Sigmoid colon (tissue), 7 donors: ENCODE results near the gene PYGB. TPM values are rescaled to one million over a fixed set of nuclear protein-coding genes. Genes with fewer than 3 reads are reported as not detected.
A peak's percentile ranks its signal among the peaks of the same experiment; 100 is the strongest.

Source experiments
- DNase-seq: peaks from one replicate; pipeline ENCODE4 v3.0.0-alpha.2; 2019
- H3K27ac ChIP-seq, 4 donors: fragments of 200-600 bp; sonication (generic); one replicate each; pipeline ENCODE4 v1.5.1; 2016 to 2019; ENCODE audit warnings: mild to moderate bottlenecking in 1 of 4
- H3K27me3 ChIP-seq, 3 donors: fragments of 200-600 bp; sonication (generic); one replicate each; pipeline ENCODE4 v1.5.1; 2019; ENCODE audit warnings: mild to moderate bottlenecking in 1 of 3
- H3K36me3 ChIP-seq, 4 donors: fragments of 200-600 bp; sonication (generic); one replicate each; pipeline ENCODE4 v1.5.1; 2016 to 2019
- H3K4me1 ChIP-seq, 4 donors: fragments of 200-600 bp; sonication (generic); one replicate each; pipeline ENCODE4 v1.5.1; 2017 to 2019
- H3K4me3 ChIP-seq, 4 donors: fragments of 200-600 bp; sonication (generic); one replicate each; pipeline ENCODE4 v1.5.1; 2017 to 2019; ENCODE audit warnings: mild to moderate bottlenecking in 2 of 4, moderate library complexity in 1 of 4
- H3K9me3 ChIP-seq, 4 donors: fragments of 200-600 bp in 3 of 4; sonication (generic) in 3 of 4; one replicate each; pipeline versions ENCODE4 v1.5.1 to v1.6.1; 2013 to 2019
- CTCF ChIP-seq, 4 experiments: fragments of 450-650 bp in 3 of 4; fragments of 200-600 bp in 1 of 4; IDR thresholded peaks; one replicate each; pipeline ENCODE4 v1.5.1; 2016 to 2019; ENCODE audit warnings: antibody characterized with exemption in 4 of 4, mild to moderate bottlenecking in 3 of 4, moderate library complexity in 2 of 4
- EP300 ChIP-seq, 4 donors: sonication (generic); formaldehyde crosslinking; IDR thresholded peaks; one replicate each; pipeline ENCODE4 v1.6.1; 2017; ENCODE audit warnings: antibody characterized with exemption in 4 of 4
- POLR2A ChIP-seq, 2 donors: fragments of 450-650 bp; IDR thresholded peaks; one replicate each; pipeline ENCODE4 v1.6.1; 2016; ENCODE audit warnings: antibody characterized with exemption in 2 of 2, mild to moderate bottlenecking in 2 of 2, moderate library complexity in 2 of 2
- POLR2AphosphoS5 ChIP-seq, 4 donors: sonication (generic); formaldehyde crosslinking; IDR thresholded peaks; one replicate each; pipeline ENCODE4 v1.6.1; 2017; ENCODE audit warnings: antibody characterized with exemption in 4 of 4
- WGBS, 2 donors: extraction: QIAGEN DNeasy Blood & Tissue Kit; methylation state at CpG; one replicate each; pipeline ENCODE4 v1.1.7; 2013; 5-methylcytosine and 5-hydroxymethylcytosine counted together
- intact Hi-C: fragments of 100-400 bp; cut with DNase I; formaldehyde crosslinking; loops from one replicate; pipeline ENCODE4 v1.15.1; 2023
- polyA plus RNA-seq, 3 donors: library from polyadenylated mRNA; stranded (reverse); fragments of 200-250 nt; gene quantifications; one replicate each; pipeline ENCODE4 v1.2.3, GENCODE V29; 2013
- total RNA-seq, 4 donors: library from RNA; depleted of rRNA; stranded (reverse); fragments of >200 nt; gene quantifications; one replicate each; pipeline ENCODE4 v1.1.0, GENCODE V29; 2016
- donor health status: healthy with polysubstance abuse.
- donor health status: Bipolar disorder and iron deficiency.
- donor health status: healthy.

Gene PYGB
- total and polyA plus RNA-seq, 7 donors = 45.6 to 317 (median 198) TPM

GRCh38 chr20:25219365-25219764, 28.5 kb upstream of the PYGB start:
- no peak for DNase-seq
- intact Hi-C loops = no loop called here
- peaks cover 19 to 77% (median 28%) of the 10 kb centered on the region in 4 donors for H3K36me3 ChIP-seq
- 94 to 97% methylated on average over 7 of the region's 7 CpGs for WGBS, 2 donors
- H3K27ac ChIP-seq = no peak overlapping the region
- TF ChIP-seq EP300 (IDR thresholded peaks at IDR 0.05) (no peak), CTCF (IDR thresholded peaks at IDR 0.05) (no peak), POLR2AphosphoS5 (IDR thresholded peaks at IDR 0.05) (no peak), POLR2A (IDR thresholded peaks at IDR 0.05) (no peak)
- H3K4me3 ChIP-seq = no peak overlapping the region
- no peaks in the 10 kb centered on the region for H3K9me3 ChIP-seq
- H3K4me1 ChIP-seq = no peaks in the 10 kb centered on the region
- no peaks in the 10 kb centered on the region for H3K27me3 ChIP-seq

- intact Hi-C loops = loop anchor here (10.0 kb wide), 1 partner anchor 475 kb away; the partner anchor contains the start of gene ZNF337
- DNase-seq = no peak
- TF ChIP-seq EP300 (IDR thresholded peaks at IDR 0.05) = no peak
- peak in 1 of 4 experiments; percentile 26 for TF ChIP-seq CTCF (IDR thresholded peaks at IDR 0.05)
- no peak for TF ChIP-seq POLR2A (IDR thresholded peaks at IDR 0.05)
- TF ChIP-seq POLR2AphosphoS5 (IDR thresholded peaks at IDR 0.05) = no peak
- H3K4me1 ChIP-seq = no peaks in the 10 kb centered on the region
- H3K9me3 ChIP-seq = no peaks in the 10 kb centered on the region
- H3K27ac ChIP-seq = no peak overlapping the region
- WGBS, 2 donors = 80 to 85% methylated on average over 16 of the region's 16 CpGs
- no peak overlapping the region for H3K4me3 ChIP-seq
- H3K36me3 ChIP-seq = peaks cover 16 to 75% (median 21%) of the 10 kb centered on the region in 4 donors
- H3K27me3 ChIP-seq = no peaks in the 10 kb centered on the region
Observed at GRCh38 chr20:25220021-25220730, 27.7 kb upstream of the PYGB start.

GRCh38 chr20:25220810-25221591, 26.9 kb upstream of the PYGB start:
- Histone ChIP-seq H3K27ac (peak overlapping the region in 1 of 4 donors; percentile 3), H3K36me3 (peaks cover 8 to 67% (median 13%) of the 10 kb centered on the region in 4 donors)

More at GRCh38 chr20:25220810-25221591, 26.9 kb upstream of the PYGB start:
- Histone ChIP-seq H3K4me3 (no peak overlapping the region), H3K27me3 (no peaks in the 10 kb centered on the region), H3K9me3 (no peaks in the 10 kb centered on the region), H3K4me1 (peaks cover 0 to 7% (median 2%) of the 10 kb centered on the region in 4 donors)
- WGBS, 2 donors = 49 to 77% methylated on average over 15 of the region's 15 CpGs
- no peak for DNase-seq
- no peak for TF ChIP-seq EP300 (IDR thresholded peaks at IDR 0.05)
- TF ChIP-seq POLR2A (IDR thresholded peaks at IDR 0.05) = no peak
- TF ChIP-seq POLR2AphosphoS5 (IDR thresholded peaks at IDR 0.05) = no peak
- TF ChIP-seq CTCF (IDR thresholded peaks at IDR 0.05) = no peak
- intact Hi-C loops = loop anchor here (10.0 kb wide), 1 partner anchor 474 kb away; the partner anchor contains the start of gene ZNF337
